Type B pancreatic cell (in vitro differentiated cells): Measurements from ENCODE around the gene GK2. TPM values are rescaled to one million over a fixed set of nuclear protein-coding genes. Genes with fewer than 3 reads are reported as not detected.

Source experiments
- DNase-seq: peaks from one replicate; pipeline ENCODE4 v3.0.0; 2021; ENCODE audit warnings: mixed read lengths; ENCODE audit not compliant: unreplicated experiment; ENCODE audit errors: extremely low spot score
- H3K27ac Mint-ChIP-seq: 2 replicates; pipeline ENCODE4 v1.8.0; 2021; ENCODE audit warnings: mild to moderate bottlenecking, mixed read lengths
- H3K27me3 Mint-ChIP-seq: 2 replicates; pipeline ENCODE4 v1.8.0; 2021; ENCODE audit warnings: mixed read lengths
- H3K36me3 Mint-ChIP-seq: 2 replicates; pipeline ENCODE4 v1.8.0; 2021; ENCODE audit warnings: mixed read lengths
- H3K4me1 Mint-ChIP-seq: one replicate; pipeline ENCODE4 v1.8.0; 2021; ENCODE audit warnings: mixed read lengths; ENCODE audit not compliant: unreplicated experiment
- H3K4me3 Mint-ChIP-seq: 2 replicates; pipeline ENCODE4 v1.8.0; 2021; ENCODE audit warnings: mild to moderate bottlenecking, mixed read lengths
- H3K9me3 Mint-ChIP-seq: 2 replicates; pipeline ENCODE4 v1.8.0; 2021; ENCODE audit warnings: mixed read lengths
- CTCF ChIP-seq: fragments of 200-600 bp; sonication (generic); conservative IDR thresholded peaks from 2 replicates; pipeline ENCODE4 v1.5.0; 2021; ENCODE audit warnings: antibody characterized with exemption, mild to moderate bottlenecking
- total RNA-seq: library from RNA; stranded (reverse); gene quantifications from 2 replicates; pipeline ENCODE4 v1.2.1, GENCODE V29; 2021; ENCODE audit warnings: low replicate concordance

Gene GK2
- total RNA-seq, 1 donor from 2014 or later = not detected

GRCh38 chr4:79421483-79421882, 13.5 kb upstream of the GK2 start:
- no peak overlapping the region for H3K27ac Mint-ChIP-seq
- no peak for DNase-seq
- TF ChIP-seq CTCF = no peak
- no peaks in the 10 kb centered on the region for H3K9me3 Mint-ChIP-seq
- H3K4me1 Mint-ChIP-seq = no peaks in the 10 kb centered on the region
- H3K36me3 Mint-ChIP-seq = no peaks in the 10 kb centered on the region
- no peak overlapping the region for H3K4me3 Mint-ChIP-seq
- H3K27me3 Mint-ChIP-seq = no peaks in the 10 kb centered on the region

- no peaks in the 10 kb centered on the region for H3K36me3 Mint-ChIP-seq
- H3K9me3 Mint-ChIP-seq = peaks cover 9% of the 10 kb centered on the region
Measured at GRCh38 chr4:79413886-79414285, 5.9 kb upstream of the GK2 start.

GRCh38 chr4:79413032-79413885, 5.2 kb upstream of the GK2 start:
- no peak overlapping the region for H3K4me3 Mint-ChIP-seq
- no peak for TF ChIP-seq CTCF
- peaks cover 7% of the 10 kb centered on the region for H3K4me1 Mint-ChIP-seq
- peaks cover 15% of the 10 kb centered on the region for H3K9me3 Mint-ChIP-seq
- DNase-seq = no peak
- no peaks in the 10 kb centered on the region for H3K36me3 Mint-ChIP-seq
- H3K27ac Mint-ChIP-seq = no peak overlapping the region
- no peaks in the 10 kb centered on the region for H3K27me3 Mint-ChIP-seq

More at GRCh38 chr4:79413886-79414285, 5.9 kb upstream of the GK2 start:
- no peaks in the 10 kb centered on the region for H3K27me3 Mint-ChIP-seq
- peaks cover 7% of the 10 kb centered on the region for H3K4me1 Mint-ChIP-seq
- DNase-seq = no peak
- H3K4me3 Mint-ChIP-seq = no peak overlapping the region
- H3K27ac Mint-ChIP-seq = no peak overlapping the region
- no peak for TF ChIP-seq CTCF

DNA sequence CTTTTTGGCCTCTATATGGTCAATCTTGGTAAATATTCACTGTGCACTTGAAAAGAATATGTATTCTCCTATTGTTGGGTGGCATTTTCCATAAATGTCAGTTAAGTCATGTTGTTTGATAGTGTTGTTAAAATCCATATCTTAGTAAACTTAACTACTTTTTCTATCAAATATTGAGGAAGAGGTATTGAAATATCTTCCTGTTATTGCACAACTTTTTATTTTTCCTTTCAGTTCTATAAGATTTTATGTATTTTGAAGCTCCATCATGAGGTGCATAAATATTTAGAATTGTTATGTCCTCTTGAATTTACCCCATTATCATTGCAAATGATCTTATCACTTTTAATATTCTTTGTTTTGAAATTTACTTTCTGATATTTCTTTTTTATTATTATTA, 3.4 kb downstream of the GK2 start:
- H3K36me3 Mint-ChIP-seq = no peaks in the 10 kb centered on the region
- H3K27ac Mint-ChIP-seq = no peak overlapping the region
- no peaks in the 10 kb centered on the region for H3K27me3 Mint-ChIP-seq
- H3K4me3 Mint-ChIP-seq = no peak overlapping the region
- no peaks in the 10 kb centered on the region for H3K4me1 Mint-ChIP-seq
- DNase-seq = no peak
- peaks cover 23% of the 10 kb centered on the region for H3K9me3 Mint-ChIP-seq
- no peak for TF ChIP-seq CTCF

DNA sequence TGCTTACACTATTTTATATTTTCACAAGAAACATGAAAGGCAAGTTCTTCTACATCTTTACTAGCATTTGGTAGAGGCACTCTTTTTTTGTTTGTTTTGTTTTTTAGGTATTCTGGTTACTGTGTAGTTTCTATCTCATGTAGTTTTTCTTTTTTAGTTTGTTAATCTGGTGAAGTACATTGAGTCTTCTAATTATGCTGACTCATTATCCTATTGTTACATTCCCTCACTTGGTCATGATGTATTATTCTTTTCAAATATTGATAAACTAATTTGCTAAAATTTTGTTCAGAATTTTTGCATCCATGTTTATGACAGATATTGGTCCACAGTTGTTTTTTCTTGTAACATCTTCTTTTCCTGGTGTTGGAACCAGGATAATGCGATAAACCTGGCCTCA, 4.7 kb downstream of the GK2 start:
- no peak for DNase-seq
- H3K4me1 Mint-ChIP-seq = no peaks in the 10 kb centered on the region
- no peaks in the 10 kb centered on the region for H3K27me3 Mint-ChIP-seq
- H3K27ac Mint-ChIP-seq = no peak overlapping the region
- H3K36me3 Mint-ChIP-seq = no peaks in the 10 kb centered on the region
- peaks cover 10% of the 10 kb centered on the region for H3K9me3 Mint-ChIP-seq
- no peak for TF ChIP-seq CTCF
- H3K4me3 Mint-ChIP-seq = no peak overlapping the region
